ENCODE results near the gene ABCB9. TPM values are rescaled to one million over a fixed set of nuclear protein-coding genes. Genes with fewer than 3 reads are reported as not detected.

ABCB9 gene
- total and polyA plus RNA-seq, 2 experiments from 2014 or later: 1.2 to 7.0 TPM

GRCh38 chr12:122886161-122886560, 80.1 kb downstream of the ABCB9 start:
- no peak overlapping the region for H2AFZ ChIP-seq
- H3K36me3 Mint-ChIP-seq (ENCODE audit: low read depth): no peaks in the 10 kb centered on the region
- H3K79me2 ChIP-seq (replicated peaks; ENCODE audit: insufficient read depth): peaks cover 84% of the 10 kb centered on the region
- no peak overlapping the region for H3K4me2 ChIP-seq
- no peaks in the 10 kb centered on the region for H3K9me2 ChIP-seq (ENCODE audit: insufficient read depth)
- no peaks in the 10 kb centered on the region for H3K9me3 Mint-ChIP-seq
- H4K20me1 ChIP-seq (replicated peaks; ENCODE audit: insufficient read depth): peaks cover 38% of the 10 kb centered on the region
- no peak overlapping the region for H3K27ac ChIP-seq (ENCODE audit: low read depth)
- no peaks in the 10 kb centered on the region for H3K36me3 ChIP-seq (ENCODE audit: insufficient read depth)
- peaks cover 33% of the 10 kb centered on the region for H3K4me1 Mint-ChIP-seq
- TF ChIP-seq EZH2phosphoT487 (IDR thresholded peaks at IDR 0.05; ENCODE audit: unreplicated experiment): no peak
- TF ChIP-seq POLR2AphosphoS5 (IDR thresholded peaks at IDR 0.05; ENCODE audit: low read depth): no peak
- no peak for TF ChIP-seq ZNF331 (CRISPR knock-in tag; IDR thresholded peaks at IDR 0.05; ENCODE audit: low read depth)
- TF ChIP-seq NANOG (IDR thresholded peaks at IDR 0.05; ENCODE audit: borderline replicate concordance): no peak
- no peak for TF ChIP-seq REST (IDR thresholded peaks at IDR 0.05; ENCODE audit: unreplicated experiment)
- no peak for TF ChIP-seq ZNF114 (CRISPR knock-in tag; IDR thresholded peaks at IDR 0.05)
- TF ChIP-seq CREB1 (CRISPR knock-in tag; IDR thresholded peaks at IDR 0.05; ENCODE audit: low read depth): no peak
- TF ChIP-seq ZNF462 (CRISPR knock-in tag; IDR thresholded peaks at IDR 0.05): no peak
- TF ChIP-seq JUNB (IDR thresholded peaks at IDR 0.05; ENCODE audit: unreplicated experiment): no peak
- DNase-seq (ENCODE audit: low spot score) (no peak), ATAC-seq (no peak)
- peaks cover 19% of the 10 kb centered on the region for H3K27me3 ChIP-seq (ENCODE audit: insufficient read depth)
- peaks cover 15% of the 10 kb centered on the region for H3K4me1 ChIP-seq (ENCODE audit: insufficient read depth)
- H3K27me3 Mint-ChIP-seq (ENCODE audit: insufficient read depth, low read depth, poor library complexity): peaks cover 21% of the 10 kb centered on the region
- H3K4me3 Mint-ChIP-seq: no peak overlapping the region
- no peak overlapping the region for H3K4me3 ChIP-seq
- no peak overlapping the region for H3K27ac Mint-ChIP-seq
- H3F3A ChIP-seq (replicated peaks; ENCODE audit: low read depth): no peaks in the 10 kb centered on the region
